A172 (cell line): Measurements from ENCODE around the gene ZFP14. TPM values are rescaled to one million over a fixed set of nuclear protein-coding genes. Genes with fewer than 3 reads are reported as not detected.
"Not testable (repeated sequence)": the region's sequence is repeated elsewhere in the genome, so short reads cannot be mapped to it uniquely, and the experiment has no call there.

Experiments used
- DNase-seq: peaks from one replicate; pipeline ENCODE4 v3.0.0-alpha.2; 2015; ENCODE audit warnings: low spot score
- total RNA-seq: library from RNA; depleted of rRNA; stranded (reverse); fragments of >200 nt; shearing (Covaris generic); gene quantifications from 2 replicates; pipeline ENCODE4 v1.2.3, GENCODE V29; 2014; rRNA removed

Gene ZFP14
- total RNA-seq, 1 experiment from 2014 or later: 3.8 TPM

DNA sequence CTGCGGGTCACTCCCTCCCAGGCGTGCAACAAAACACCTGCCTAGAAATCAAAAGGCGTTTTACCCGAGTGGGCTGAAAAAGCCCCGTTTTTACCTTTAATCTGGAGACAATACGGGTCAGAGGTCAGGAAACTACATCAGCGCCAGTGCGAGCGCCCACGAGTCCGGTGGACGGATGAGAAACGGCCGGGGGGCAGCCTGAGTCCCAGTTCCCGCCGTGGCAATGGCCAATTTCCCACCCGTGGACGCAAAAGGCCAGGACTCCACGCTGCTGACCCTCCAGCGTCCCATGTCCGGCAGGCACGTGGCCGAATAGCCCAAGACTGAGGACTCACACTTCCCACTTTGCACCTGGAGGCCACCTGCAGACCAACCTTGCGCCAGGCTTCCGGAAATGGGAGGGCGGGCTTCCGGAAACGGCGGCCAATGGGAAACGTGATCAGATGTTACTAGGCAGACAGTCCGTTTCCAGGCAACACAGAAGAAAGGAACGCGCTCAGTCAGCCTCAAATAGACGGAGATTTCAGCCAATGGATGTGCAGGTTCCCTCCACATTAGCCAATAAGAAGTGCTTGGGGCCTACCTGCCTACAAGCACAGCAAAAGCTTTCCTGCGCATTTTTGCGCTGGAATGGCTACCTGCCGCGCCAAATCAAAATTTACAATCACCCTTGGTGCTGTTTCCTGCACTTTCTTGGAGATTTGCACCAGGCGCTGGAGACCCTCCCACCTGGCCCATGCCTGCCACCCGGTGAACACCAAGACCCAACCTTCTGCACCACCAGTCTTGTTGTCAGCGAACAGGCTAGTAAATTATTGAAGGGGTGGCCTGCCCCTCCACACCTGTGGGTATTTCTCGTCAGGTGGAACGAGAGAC lies 47.4 kb downstream of the ZFP14 start:
- DNase-seq: peak; percentile 71

GRCh38 chr19:36330216-36330615 lies 48.8 kb downstream of the ZFP14 start:
- DNase-seq: no peak

GRCh38 chr19:36329534-36329933 lies 49.5 kb downstream of the ZFP14 start:
- DNase-seq: not testable (repeated sequence)

- DNase-seq: not testable (repeated sequence)
Observed at GRCh38 chr19:36326649-36327048, 52.4 kb downstream of the ZFP14 start.

- not testable (repeated sequence) for DNase-seq
Observed at GRCh38 chr19:36315164-36315563, 63.8 kb downstream of the ZFP14 start.

DNA sequence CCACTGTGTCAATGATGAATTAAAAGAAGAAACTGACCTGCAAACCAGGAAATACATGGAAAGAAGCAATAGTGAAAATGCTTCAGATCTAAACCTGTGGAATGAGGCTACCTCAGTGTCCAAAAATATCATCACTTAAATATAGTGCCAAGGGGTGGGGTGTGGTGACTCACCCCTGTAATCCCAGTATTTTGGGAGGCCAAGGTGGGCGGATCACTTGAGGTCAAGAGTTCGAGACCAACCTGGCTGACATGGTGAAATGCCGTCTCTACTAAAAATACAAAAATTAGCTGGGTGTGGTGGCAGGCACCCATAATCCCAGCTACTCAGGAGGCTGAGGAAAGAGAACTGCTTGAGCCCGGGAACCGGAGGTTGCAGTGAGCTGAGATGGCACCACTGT lies 64.9 kb downstream of the ZFP14 start:
- DNase-seq: not testable (repeated sequence)

DNA sequence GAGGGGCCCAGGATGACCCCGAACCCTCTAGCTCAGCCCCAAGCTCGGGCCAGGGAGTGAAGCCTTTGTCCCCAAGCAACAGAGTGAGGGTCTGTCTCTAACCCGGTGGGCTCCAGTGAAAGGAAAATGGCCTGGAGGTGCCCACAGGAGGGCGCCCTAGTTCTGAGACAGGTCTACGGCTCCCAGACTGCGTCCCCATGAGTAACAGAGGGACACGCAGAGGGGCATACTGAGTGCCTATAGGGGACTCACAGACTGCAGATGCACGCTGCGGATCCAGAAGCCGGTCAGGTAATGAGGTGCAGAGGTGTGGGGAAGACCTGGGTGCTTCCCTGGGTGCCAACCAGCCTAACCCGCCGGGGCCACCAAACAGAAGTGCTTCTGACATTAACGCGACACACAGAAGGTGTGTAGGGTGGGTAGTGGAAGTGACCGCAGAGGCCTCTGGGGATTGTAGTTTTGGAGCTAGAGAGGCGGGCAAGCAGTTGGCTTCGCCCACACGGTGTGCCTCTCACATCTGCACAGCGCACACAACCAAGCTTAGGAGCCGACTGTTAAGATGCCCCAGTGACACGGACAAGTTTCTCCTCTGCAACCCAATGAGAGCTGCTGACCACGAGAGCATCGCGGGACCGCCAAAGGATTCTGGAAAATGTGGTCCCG lies 67.8 kb downstream of the ZFP14 start:
- DNase-seq: not testable (repeated sequence)

- DNase-seq: not testable (repeated sequence)
Observed at GRCh38 chr19:36310416-36310990, 68.5 kb downstream of the ZFP14 start.

DNA sequence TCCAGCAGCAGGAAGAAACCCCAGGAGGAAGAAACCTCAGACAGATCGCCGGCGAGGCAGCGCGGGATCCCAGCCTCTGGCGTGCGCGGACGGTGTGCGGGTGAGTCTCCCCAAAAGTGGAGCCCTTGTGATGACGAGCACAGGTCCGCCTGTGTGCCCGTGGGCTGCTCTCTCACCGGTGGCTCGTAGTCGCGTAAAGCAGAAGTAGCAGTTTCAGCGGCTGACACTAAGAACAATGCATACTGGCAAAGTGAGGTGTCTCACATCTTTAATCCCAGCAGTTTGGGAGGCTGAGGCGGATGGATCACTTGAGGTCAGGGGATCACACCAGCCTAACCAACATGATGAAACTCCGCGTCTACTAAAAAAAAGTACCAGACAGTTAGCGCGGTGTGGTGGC lies 69.2 kb downstream of the ZFP14 start:
- not testable (repeated sequence) for DNase-seq

GRCh38 chr19:36309309-36309708 lies 69.7 kb downstream of the ZFP14 start:
- not testable (repeated sequence) for DNase-seq

GRCh38 chr19:36292317-36292716 lies 86.7 kb downstream of the ZFP14 start:
- not testable (repeated sequence) for DNase-seq

Other genes with a start within 250 kb of the ZFP14 start
- gene CAPNS1, start 239.1 kb downstream of the ZFP14 start, total RNA-seq: 416 and 483 TPM in 2 replicates
- not detected in 2 replicates for gene COX7A1, start 226.8 kb downstream of the ZFP14 start, total RNA-seq
- 3.4 and 4.2 TPM in 2 replicates for gene ZNF565, start 164.5 kb downstream of the ZFP14 start, total RNA-seq
- gene ZNF146, start 164.1 kb downstream of the ZFP14 start, total RNA-seq: 107 and 136 TPM in 2 replicates
- gene ZFP82, start 39.4 kb upstream of the ZFP14 start, total RNA-seq: not detected in 2 replicates
- gene ZNF566, start 110.4 kb upstream of the ZFP14 start, total RNA-seq: 7.1 and 8.5 TPM in 2 replicates
- gene ZNF260, start 149.1 kb upstream of the ZFP14 start, total RNA-seq: 18.6 and 22.5 TPM in 2 replicates
- 6.8 and 7.7 TPM in 2 replicates for gene ZNF529, start 194.1 kb upstream of the ZFP14 start, total RNA-seq
- 5.1 and 10.0 TPM in 2 replicates for gene ZNF382, start 226.1 kb upstream of the ZFP14 start, total RNA-seq